T-helper 22 cell (primary cell): ENCODE results near the gene REPS1.
A peak's percentile ranks its signal among the peaks of the same experiment; 100 is the strongest.
"Not testable (repeated sequence)": the region's sequence is repeated elsewhere in the genome, so short reads cannot be mapped to it uniquely, and the experiment has no call there.

Source experiments
- DNase-seq: peaks from one replicate; pipeline ENCODE4 v3.0.0-alpha.2; 2020; ENCODE audit warnings: low read depth

REPS1 gene

DNA sequence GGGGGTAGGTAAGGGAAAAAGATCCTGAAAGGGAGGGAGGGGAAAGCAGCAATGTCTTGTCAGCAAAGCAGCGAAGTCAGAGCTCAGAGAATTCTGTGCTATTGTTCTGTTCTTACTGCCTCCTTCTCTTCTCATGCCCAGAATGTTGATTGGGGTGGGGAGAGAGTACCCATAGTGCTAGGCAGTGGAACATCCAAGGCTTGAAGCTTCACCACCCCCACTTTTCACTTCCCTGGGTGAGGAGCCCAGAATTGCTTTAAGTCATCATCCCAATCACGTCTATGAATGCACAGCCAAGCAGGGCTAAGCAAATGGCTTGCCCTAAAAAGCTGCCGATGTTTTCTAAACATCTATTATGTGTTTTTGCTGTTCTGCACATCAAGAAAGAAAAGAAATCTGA, 16.5 kb downstream of the REPS1 start:
- no peak for DNase-seq

DNA sequence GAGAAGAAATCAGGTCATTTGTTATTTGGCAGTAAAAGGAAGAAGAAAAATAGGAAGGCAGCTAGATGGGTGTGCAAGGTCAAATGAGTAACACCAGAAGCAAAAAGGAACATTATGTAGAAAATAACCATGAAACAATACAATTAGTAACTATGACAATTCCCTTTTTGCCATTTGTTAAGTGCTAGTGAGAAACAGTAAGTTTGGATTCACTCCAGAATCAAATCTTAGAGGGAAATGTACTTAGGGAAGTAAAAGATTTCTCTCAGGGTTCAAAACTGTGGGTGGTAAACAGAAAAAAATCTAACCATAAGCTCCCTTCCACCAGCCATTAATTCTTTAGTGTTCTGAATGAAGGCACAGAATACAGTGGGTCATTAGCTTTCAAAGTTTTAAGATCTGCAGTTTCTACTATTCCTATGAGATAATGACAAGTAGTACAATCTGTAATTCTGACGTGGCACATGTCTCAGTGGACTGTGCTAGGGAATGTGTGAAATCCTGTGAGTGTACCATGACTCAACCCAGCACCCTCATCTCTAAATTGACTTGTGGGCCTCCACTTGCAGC, 17.1 kb downstream of the REPS1 start:
- no peak for DNase-seq

DNA sequence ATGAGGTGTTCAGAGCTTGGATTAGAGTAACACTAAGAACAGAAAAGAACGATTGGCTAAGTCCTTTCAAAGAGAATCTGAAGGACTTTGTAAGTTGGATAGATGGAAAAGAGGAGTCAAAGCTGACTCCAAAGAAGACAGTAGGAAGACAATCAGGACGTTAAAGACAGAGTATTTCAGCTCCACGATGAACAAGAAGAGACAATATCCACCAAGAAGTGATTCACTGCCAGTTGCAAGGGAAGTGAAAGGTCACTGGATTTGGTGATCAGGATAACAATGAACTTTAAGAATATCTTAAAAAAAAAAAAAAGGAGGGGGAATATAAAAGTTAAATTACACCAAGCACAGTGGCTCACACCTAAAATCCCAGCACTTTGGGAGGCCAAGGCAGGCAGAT, 17.9 kb downstream of the REPS1 start:
- DNase-seq = no peak

DNA sequence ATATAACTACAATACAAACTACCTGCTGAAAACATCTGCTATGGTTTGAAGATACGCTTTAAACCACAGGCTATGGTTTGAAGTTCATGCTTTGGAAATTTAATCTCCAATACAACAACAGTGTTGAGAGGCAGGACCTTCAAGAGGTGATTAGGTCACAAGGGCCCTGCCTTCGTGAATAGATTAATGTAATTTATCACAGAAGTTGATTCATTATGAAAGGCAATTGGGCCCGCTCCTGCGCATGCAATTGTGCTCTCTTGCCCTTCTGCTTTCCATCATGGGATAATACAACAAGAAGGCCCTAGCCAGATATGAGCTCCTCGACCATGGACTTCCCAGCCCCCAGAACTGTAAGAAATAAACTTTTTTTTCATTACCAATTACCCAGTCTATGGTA, 21.2 kb downstream of the REPS1 start:
- no peak for DNase-seq

DNA sequence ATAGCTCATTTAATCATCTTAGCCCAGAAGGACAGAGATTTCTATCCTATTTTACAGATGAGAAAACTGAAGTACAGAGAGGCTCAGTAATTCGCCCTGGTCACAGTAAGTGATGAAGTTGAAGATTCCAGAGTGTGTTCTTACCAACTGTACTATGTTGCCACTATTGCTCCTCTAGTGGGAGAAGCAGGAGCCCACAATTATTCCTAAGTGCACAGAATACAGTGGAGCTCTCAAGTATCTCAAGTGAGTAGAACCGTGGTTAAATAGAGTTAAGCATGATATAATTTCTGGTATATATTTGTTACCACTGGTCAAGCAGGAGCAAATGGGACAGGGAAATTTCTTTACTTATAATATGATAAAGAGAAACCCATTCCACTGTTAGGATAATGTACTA, 22.1 kb downstream of the REPS1 start:
- DNase-seq = no peak

DNA sequence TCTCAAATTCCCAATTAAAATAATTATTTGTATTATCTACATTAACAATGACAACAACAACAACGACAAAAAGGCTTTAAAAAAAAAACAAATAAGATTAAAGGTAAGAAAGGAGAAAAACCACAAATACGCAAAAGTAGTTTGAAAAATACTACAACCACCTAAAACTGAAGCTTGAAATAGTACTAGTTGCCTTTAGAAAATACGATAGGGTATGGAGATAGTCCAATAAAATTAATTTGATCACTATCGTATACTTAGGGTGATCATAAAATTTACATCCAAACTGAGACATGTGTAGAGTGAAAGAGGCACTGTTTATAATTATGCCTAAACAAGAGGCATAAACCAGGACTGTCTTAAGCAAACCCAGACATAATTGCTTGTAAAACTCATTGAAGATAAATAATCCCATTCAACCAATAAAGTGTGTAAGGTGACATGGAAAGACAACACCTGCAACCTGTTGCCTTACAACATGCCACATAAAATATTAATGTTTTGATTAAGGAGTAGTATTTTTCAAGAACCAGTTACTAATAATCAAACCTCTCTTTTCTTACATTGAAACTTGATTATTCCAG, 22.7 kb downstream of the REPS1 start:
- no peak for DNase-seq

DNA sequence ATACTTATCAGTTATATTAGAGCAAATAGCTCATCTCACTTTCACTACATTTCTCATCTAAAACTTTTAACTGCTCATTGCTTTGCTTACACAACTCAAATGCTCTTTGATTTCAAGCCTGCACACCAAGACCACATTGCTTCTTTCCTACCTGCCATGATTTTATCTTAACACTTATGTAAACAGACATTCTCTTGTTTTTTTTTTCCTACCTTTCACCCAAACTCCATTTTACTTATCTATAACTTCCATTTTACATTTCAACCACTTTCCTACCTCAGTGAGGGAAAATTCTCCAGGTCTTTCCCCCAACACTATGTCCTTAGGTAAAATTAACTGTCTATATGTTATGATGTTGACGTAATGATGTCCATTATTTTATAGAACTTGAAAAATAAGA, 24.0 kb downstream of the REPS1 start:
- no peak for DNase-seq

DNA sequence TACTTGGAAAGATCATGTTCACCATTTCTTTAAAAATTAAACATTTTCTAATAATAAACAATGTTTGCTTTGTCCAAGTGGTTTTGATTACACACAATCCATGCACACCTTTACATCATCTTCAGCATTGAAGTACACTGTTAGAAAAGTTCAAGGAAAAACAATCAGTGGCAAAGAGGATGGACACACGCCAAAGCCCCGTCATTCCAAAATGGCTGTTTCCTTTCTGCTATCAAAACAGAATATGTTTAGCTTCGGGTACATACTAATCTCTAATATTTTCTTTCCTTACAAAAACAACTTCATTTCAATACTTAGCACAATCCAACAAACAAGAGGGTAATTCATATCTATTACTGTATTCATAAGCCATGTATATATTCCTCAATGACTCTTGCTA, 24.5 kb downstream of the REPS1 start:
- DNase-seq = no peak

DNA sequence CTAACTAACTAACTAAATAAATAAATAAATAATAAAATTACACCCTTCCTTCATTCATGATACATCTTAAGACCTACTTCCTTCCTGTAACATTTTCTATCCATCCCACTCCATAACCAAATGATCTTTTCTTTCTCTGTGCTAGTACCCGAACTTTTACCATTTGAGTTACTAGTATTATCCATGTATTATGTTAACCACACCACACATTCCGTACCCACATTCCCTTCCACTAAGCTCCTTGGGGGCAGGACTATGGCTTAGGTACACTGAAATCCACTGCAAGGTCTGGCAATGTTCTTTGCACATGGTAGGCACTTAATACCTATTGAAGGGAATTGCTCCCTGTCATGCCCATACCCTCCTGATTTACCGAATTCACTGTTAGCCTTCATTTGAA, 24.9 kb downstream of the REPS1 start:
- no peak for DNase-seq

DNA sequence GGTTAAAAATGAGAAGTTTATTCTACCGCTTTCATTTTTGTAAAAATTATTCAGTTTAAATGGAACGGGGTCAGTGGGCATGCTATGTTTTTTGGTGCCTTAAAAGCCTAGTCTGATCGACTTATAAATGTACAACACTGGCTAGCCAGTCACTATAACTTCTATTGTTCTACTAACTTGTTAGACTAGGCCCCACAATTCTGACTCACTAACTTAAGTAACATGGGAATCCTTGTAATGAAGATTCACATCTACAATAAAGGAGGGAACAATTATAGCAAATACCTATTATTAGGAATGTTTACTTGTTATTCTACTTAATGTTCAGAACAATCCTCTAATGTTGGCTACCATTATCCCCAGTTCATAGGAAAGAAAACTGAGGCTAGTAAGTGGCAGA, 28.5 kb downstream of the REPS1 start:
- no peak for DNase-seq

DNA sequence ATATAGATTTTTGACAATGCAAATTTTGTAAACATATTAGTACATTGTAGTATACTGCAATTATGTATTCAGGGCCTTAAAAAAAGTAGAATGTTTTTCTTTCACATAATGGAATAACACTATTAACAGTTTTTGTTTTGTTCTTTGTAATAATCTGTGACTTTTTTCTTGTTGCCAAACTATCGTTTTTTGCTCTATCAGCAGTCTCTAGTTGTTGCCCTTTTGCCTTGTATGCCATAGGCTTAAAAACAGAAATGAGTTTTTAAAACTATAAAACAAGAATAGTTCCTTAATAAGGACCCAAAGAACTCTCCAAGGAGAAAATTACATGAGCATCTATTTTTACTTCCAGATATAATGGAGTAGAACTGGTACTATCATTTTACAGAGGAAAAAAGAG, 29.5 kb downstream of the REPS1 start:
- DNase-seq = no peak

DNA sequence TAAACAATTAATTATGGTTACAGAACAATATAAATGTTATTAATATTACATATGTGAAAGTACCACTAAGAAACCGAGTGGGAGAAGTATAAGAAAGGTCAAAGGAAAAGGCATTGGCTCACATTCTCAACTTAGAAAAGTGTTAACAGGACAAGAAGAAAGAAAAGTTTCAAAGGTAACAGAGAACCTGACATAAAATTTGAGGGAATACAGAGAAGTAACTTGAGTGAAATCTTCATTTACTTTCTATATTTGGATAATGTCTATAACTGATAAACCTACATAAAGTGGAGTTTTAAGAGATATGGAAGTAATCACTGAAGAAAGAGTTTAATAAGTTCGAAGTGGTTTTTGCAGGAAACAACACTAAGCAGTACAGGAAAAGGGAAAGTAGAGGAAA, 30.1 kb downstream of the REPS1 start:
- no peak for DNase-seq

DNA sequence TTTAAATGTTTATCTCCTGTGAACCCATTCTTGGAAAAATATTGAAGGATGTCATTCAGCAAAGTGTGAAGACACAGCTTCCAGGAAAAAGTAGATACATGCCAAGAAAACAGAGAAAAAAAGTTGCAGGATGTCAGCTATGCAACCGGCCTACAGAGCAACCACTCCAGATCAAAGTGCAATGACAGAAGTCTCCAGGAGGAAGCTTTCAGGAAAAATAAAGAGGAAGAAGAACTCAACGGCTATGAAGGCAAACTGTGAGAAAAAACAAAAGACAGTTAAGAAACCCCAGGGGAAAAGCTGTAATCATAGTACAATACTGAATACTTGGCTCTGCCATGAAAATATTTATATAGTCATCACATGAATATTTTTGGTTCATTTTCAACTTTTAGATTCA, 30.6 kb downstream of the REPS1 start:
- DNase-seq = no peak

DNA sequence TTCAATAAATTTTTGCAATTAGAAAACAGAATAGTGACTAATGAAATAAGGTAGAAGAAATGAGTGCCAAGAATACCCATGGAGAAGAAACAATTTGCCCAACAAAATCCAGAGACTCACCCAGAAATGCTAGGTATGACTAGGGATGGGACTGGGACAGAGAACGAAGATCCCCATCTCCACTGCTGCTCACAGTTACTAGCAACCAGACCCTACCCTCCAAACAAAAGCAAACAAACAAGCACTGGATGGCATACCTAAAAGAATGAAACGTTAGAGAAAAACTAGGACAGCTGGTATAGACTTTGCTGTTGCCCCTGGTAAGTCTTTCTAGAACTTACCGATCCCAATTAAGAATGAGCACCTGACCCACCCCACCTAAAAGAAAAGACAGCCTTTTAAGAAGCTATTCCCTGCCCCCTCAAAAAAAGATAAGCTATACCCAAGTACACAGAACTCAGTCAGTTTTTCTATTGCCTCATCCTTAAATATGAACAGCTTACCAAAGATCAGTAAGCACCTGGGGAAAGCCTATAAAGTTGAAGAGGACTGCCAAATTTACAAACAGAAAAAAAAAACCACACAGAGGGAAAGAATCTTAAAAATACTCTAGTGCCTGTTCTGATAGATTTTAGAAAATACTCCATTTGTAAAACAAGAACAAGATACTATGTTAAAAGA, 31.7 kb downstream of the REPS1 start:
- no peak for DNase-seq

DNA sequence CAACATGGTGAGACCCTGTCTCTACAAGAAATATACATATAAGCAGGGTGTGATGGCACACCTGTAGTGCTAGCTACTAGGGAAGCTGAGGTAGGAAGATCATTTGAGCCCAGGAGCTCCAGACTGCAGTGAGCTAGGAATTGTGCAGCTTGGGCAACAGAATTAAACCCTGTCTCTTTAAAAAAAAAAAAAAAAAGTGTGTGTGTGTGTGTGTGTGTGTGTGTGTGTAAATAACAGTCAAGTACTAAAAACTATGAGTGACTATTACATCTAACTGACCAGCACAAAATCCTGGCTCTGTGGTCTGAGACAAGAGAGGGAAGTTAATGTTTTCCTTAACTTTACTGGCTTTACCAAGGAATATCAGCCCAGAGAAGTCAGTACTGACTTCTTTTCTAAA, 32.8 kb downstream of the REPS1 start:
- DNase-seq = no peak

DNA sequence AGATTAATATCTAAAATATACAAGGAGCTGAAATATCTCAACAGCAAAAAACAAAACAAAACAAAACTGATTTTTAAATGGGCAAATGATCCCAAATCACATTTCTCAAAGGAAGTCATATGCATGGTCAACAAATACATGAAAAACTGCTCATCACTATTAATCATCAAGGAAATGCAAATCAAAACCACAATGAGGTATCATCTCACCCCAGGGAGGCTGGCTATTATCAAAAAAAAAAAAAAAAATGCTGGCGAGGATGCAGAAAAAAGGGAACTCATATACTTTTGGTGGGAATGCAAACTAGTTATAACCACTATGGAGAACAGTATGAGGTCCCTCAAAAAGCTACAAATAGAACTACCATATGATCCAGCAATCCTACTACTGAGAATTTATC, 34.6 kb downstream of the REPS1 start:
- no peak for DNase-seq

DNA sequence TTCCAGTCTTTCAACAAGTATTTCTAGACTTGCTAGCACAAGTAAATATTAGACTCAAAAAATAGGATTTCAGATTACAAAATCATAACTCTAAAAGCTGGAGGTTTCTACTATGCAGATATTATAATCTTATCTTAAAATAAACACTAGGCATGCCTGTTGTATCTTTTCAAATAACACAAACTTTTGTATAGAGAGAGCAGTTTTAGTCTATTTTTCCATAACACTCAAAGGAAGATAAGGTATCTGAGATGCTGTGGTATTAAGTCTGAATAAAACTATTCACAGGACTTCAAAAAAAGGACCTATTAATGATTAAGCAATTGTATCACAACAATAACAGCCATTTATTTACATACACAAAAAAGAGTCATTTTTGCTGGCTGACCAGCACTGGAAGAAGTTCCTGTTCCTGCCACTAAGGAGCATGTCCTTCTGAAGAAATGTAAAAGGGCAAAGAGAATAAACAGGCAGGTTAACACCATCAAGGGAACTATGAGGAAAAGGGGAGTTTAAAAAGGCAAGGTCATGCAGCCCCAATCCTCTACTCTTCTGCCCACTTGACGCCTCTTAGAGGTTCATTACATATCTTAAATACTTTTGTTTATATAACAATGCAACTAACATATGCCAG, 39.4 kb downstream of the REPS1 start:
- DNase-seq = no peak

DNA sequence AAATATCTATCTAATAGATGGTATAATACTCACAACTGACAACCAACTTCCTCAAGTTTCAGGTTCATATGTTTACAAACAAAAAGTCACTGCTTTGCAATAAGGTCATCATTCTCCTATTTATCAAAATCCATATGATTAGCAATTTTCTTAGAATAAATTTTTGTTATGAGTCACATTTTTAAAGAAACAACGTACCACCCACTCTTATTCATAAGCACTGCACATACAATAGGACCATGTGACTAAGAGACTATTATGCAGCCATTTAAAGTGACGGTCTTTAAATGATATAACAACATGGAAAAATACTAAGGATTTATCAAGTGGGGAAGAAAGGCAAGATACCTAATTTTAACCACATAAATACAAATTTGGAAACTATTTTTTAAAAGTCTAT, 40.0 kb downstream of the REPS1 start:
- DNase-seq = no peak

DNA sequence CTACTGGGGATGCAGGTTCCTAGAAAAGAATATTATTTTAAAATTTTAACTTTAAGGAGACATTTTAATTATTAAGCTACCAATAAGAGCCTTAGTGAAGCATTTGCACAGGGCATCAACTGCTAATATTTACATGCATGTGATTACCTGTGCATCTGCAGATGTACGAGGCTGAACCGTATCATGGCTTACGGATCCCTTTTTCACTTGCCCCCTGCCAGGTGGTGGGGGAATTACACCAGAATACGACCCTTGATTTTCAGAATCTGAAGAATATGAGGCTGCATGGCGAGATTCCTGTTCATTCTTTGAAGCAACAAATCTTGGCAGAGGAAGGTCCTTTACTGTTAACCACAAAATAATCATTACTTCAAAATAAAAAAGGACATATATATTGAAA, 42.7 kb downstream of the REPS1 start:
- no peak for DNase-seq

DNA sequence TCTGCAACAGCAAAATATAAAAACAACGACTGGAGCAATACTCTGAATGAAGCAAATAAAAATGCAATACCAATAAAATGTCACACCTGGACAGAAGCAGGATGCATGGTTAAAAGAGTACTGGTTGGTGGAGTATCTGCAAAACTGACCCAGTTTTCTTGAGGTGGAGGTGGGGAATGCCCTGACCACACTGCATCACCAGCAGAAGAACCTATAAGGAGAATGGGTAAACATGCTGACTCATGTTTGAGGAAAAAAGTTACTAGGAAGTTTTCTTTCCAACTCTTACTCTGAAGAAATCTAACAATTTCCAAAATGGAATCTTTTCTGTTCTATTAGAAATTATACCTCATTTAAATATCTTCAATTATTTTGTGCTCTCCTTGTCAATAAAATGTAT, 43.6 kb downstream of the REPS1 start:
- DNase-seq = peak; percentile 6

DNA sequence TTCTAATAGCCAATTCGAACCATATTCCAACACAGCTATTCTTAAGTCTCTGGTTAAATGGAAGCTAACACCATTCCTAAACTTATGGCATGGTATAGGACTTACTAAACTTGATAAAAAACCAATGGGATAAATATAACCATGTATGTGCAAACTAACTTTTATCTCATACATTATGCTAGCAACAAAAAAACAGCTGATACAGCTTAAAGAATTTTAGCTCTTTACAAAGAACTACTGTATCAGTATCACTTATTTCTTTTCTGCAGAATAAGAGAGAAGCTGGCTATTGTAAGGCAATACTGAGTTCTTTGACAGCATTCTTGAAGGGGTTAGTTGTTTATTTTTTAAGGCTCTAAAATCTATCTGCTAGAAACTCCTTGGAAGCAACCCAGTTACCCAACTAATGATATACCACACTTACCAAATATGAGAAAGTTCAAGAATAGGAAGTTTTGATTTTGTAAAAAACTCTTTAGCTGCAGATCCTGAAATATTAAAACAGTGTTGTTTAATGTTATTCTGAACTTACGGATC, 44.9 kb downstream of the REPS1 start:
- no peak for DNase-seq

DNA sequence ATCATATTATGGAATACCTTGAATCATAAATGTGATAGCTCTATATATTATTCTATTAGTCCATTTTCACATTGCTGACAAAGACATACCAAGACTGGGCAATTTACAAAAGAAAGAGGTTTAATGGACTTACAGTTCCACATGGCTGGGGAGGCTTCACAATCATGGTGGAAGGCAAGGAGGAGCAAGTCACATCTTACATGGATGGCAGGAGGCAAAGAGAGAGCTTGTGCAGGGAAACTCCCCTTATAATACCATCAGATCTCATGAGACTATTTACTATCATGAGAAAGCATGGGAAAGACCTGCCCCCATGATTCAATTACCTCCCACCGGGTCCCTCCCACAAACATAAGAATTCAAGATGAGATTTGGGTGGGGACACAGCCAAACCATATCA, 51.2 kb downstream of the REPS1 start:
- DNase-seq = not testable (repeated sequence)

DNA sequence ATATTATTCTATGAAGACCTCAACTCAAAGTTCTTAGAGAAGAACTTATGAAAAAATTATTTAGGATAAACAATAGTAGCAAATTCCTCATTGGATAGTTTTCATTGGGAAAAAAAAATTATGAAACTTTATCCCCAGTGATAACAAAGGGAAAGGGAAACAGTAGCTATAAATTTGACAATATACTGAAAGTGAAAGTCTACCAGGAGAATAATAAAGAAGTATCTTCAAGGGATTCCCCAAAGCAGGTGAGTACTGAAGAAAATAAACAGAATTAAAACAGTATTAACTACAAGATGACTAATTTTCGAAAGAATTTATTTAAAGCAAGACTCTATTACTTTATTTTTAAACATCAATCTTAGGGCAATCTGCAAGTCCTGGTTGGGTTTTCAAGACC, 56.4 kb downstream of the REPS1 start:
- DNase-seq = no peak
